ENCODE results near the gene LAMP2.

Gene LAMP2

GRCh38 chrX:120468825-120469525 lies at the start of gene LAMP2:
Gene LAMP2 (minus strand): TSS chrX:120469296. CDS start chrX:120469169, 127 bp downstream.
- peak within 1 kb of the TSS; percentile 82 for H2AFZ ChIP-seq (ENCODE audit: low read depth, low read length, severe bottlenecking)
- peak within 1 kb of the TSS; percentile 88 for H3K4me2 ChIP-seq (ENCODE audit: low read depth, low read length, poor library complexity, severe bottlenecking)
- no peaks in the 10 kb centered on the region for H3K27me3 ChIP-seq (ENCODE audit: low read length)
- H3K9ac ChIP-seq (ENCODE audit: low read length) = peak within 1 kb of the TSS; percentile 77
- H3K36me3 ChIP-seq (ENCODE audit: low read length) = no peaks in the 10 kb centered on the region
- H3F3A ChIP-seq (ENCODE audit: insufficient read depth) = no peaks in the 10 kb centered on the region
- no peaks in the 10 kb centered on the region for H3K9me2 ChIP-seq (replicated peaks; ENCODE audit: insufficient read depth, low read length)
- H3K27ac ChIP-seq (ENCODE audit: low read depth, low read length) = peak within 1 kb of the TSS; percentile 26
- no peak for TF ChIP-seq EZH2phosphoT487 (conservative IDR thresholded peaks at IDR 0.05; ENCODE audit: low read length)
- TF ChIP-seq CTCF (IDR thresholded peaks at IDR 0.05; ENCODE audit: insufficient read depth, low read length, poor library complexity, severe bottlenecking) = no peak
- no peaks in the 10 kb centered on the region for H4K20me1 ChIP-seq (ENCODE audit: low read depth, low read length)
- peaks cover 17% of the 10 kb centered on the region for H3K79me2 ChIP-seq (ENCODE audit: insufficient read depth, low read length)
- no peaks in the 10 kb centered on the region for H3K9me3 ChIP-seq (ENCODE audit: insufficient read depth, low read length)
- H3K4me3 ChIP-seq (ENCODE audit: insufficient read depth, low read length, poor library complexity, severe bottlenecking) = peak within 1 kb of the TSS; percentile 95

- H3K27me3 ChIP-seq (ENCODE audit: low read length) = no peaks in the 10 kb centered on the region
- no peaks in the 10 kb centered on the region for H3K9me2 ChIP-seq (replicated peaks; ENCODE audit: insufficient read depth, low read length)
- no peaks in the 10 kb centered on the region for H4K20me1 ChIP-seq (ENCODE audit: low read depth, low read length)
- no peak overlapping the region for H3K27ac ChIP-seq (ENCODE audit: low read depth, low read length)
- H3K4me3 ChIP-seq (ENCODE audit: insufficient read depth, low read length, poor library complexity, severe bottlenecking) = no peak overlapping the region
- no peak overlapping the region for H2AFZ ChIP-seq (ENCODE audit: low read depth, low read length, severe bottlenecking)
- H3K9ac ChIP-seq (ENCODE audit: low read length) = no peak overlapping the region
- H3K79me2 ChIP-seq (ENCODE audit: insufficient read depth, low read length) = no peaks in the 10 kb centered on the region
- H3F3A ChIP-seq (ENCODE audit: insufficient read depth) = no peaks in the 10 kb centered on the region
- no peaks in the 10 kb centered on the region for H3K9me3 ChIP-seq (ENCODE audit: insufficient read depth, low read length)
- TF ChIP-seq EZH2phosphoT487 (conservative IDR thresholded peaks at IDR 0.05; ENCODE audit: low read length) (no peak), CTCF (IDR thresholded peaks at IDR 0.05; ENCODE audit: insufficient read depth, low read length, poor library complexity, severe bottlenecking) (no peak)
- no peaks in the 10 kb centered on the region for H3K36me3 ChIP-seq (ENCODE audit: low read length)
- no peak overlapping the region for H3K4me2 ChIP-seq (ENCODE audit: low read depth, low read length, poor library complexity, severe bottlenecking)
Observed at GRCh38 chrX:120517936-120518335, 48.8 kb upstream of the LAMP2 start.

GRCh38 chrX:120514236-120514635 lies 45.1 kb upstream of the LAMP2 start:
- Histone ChIP-seq H3K4me2 (ENCODE audit: low read depth, low read length, poor library complexity, severe bottlenecking) (no peak overlapping the region), H3K9ac (ENCODE audit: low read length) (no peak overlapping the region), H3K27me3 (ENCODE audit: low read length) (no peaks in the 10 kb centered on the region), H3K9me3 (ENCODE audit: insufficient read depth, low read length) (no peaks in the 10 kb centered on the region), H2AFZ (ENCODE audit: low read depth, low read length, severe bottlenecking) (no peak overlapping the region), H3K79me2 (ENCODE audit: insufficient read depth, low read length) (no peaks in the 10 kb centered on the region), H3K36me3 (ENCODE audit: low read length) (no peaks in the 10 kb centered on the region), H3K9me2 (replicated peaks; ENCODE audit: insufficient read depth, low read length) (no peaks in the 10 kb centered on the region), H3K4me3 (ENCODE audit: insufficient read depth, low read length, poor library complexity, severe bottlenecking) (no peak overlapping the region), H3K27ac (ENCODE audit: low read depth, low read length) (no peak overlapping the region), H3F3A (ENCODE audit: insufficient read depth) (no peaks in the 10 kb centered on the region), H4K20me1 (ENCODE audit: low read depth, low read length) (no peaks in the 10 kb centered on the region)
- TF ChIP-seq CTCF (IDR thresholded peaks at IDR 0.05; ENCODE audit: insufficient read depth, low read length, poor library complexity, severe bottlenecking) (peak; percentile 19), EZH2phosphoT487 (conservative IDR thresholded peaks at IDR 0.05; ENCODE audit: low read length) (no peak)

All from SU-DHL-6 (cell line).